Measurements from ENCODE around the gene SAXO1.
A peak's percentile ranks its signal among the peaks of the same experiment; 100 is the strongest.

SAXO1 gene

GRCh38 chr9:19049917-19050636 lies 17.1 kb upstream of the SAXO1 start:
- in situ Hi-C loops (cut with MboI; ENCODE audit: low sequenced_read_pairs, unreplicated experiment) = loop anchor here (10.0 to 25.0 kb wide), 3 partner anchors 125 to 1238 kb away; no protein-coding TSS in a partner anchor
- TF ChIP-seq, protein P1, sequence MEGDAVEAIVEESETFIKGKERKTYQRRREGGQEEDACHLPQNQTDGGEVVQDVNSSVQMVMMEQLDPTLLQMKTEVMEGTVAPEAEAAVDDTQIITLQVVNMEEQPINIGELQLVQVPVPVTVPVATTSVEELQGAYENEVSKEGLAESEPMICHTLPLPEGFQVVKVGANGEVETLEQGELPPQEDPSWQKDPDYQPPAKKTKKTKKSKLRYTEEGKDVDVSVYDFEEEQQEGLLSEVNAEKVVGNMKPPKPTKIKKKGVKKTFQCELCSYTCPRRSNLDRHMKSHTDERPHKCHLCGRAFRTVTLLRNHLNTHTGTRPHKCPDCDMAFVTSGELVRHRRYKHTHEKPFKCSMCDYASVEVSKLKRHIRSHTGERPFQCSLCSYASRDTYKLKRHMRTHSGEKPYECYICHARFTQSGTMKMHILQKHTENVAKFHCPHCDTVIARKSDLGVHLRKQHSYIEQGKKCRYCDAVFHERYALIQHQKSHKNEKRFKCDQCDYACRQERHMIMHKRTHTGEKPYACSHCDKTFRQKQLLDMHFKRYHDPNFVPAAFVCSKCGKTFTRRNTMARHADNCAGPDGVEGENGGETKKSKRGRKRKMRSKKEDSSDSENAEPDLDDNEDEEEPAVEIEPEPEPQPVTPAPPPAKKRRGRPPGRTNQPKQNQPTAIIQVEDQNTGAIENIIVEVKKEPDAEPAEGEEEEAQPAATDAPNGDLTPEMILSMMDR (IDR thresholded peaks at IDR 0.05; ENCODE audit: borderline replicate concordance, control extremely low read depth, extremely low read depth, insufficient read depth, missing control alignments) = no peak
- DNase-seq (ENCODE audit: low spot score) = no peak

DNA sequence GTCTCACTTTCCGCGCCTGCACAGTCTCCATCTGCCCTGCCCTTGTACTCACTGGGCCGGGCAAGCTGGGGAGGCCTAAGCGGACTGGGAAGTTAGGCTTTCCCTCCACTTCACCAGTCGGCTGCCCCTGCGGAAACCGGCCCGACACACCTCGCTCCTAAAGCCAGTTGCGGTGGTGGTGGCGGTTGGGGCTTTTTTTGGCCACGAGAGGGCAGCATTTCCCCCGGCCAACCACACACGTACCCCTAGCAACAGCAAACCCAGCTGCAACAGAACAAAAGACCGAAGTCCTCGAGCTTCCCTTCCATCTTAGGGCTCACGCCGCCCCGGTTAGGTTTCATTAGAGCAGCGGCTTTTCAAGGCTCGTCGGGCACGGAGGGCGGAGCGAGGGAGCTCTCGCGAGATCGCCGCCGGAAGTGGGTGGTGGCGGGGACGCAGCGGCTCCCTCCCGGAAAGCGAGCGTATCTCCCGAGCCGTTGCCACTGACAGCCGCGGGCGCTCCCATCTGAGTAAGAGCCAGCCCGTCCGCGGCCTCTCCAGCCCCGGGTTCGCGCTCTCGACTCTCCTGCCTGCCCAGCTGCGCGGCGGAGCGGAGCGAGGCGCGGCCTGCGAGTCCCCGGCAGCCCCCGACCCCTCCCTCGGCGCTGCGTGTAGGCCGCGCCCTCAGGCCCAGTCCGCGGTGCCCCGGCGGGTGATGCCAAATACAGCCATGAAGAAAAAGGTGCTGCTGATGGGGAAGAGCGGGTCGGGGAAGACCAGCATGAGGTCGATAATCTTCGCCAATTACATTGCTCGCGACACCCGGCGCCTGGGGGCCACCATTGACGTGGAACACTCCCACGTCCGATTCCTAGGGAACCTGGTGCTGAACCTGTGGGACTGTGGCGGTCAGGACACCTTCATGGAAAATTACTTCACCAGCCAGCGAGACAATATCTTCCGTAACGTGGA lies 16.2 kb upstream of the SAXO1 start, which contains the start of gene RRAGA:
Gene RRAGA, plus strand, starts transcription at position 462 of the 951 bp plus-strand sequence. Its CDS starts 233 bp downstream, at position 695.
- TF ChIP-seq, protein P1 (IDR thresholded peaks at IDR 0.05; ENCODE audit: borderline replicate concordance, control extremely low read depth, extremely low read depth, insufficient read depth, missing control alignments) = peak; percentile 73
- in situ Hi-C loops (cut with MboI; ENCODE audit: low sequenced_read_pairs, unreplicated experiment) = loop anchor here (25.0 kb wide), 1 partner anchor 1237 kb away; no protein-coding TSS in a partner anchor
- DNase-seq (ENCODE audit: low spot score) = peak; percentile 97

DNA sequence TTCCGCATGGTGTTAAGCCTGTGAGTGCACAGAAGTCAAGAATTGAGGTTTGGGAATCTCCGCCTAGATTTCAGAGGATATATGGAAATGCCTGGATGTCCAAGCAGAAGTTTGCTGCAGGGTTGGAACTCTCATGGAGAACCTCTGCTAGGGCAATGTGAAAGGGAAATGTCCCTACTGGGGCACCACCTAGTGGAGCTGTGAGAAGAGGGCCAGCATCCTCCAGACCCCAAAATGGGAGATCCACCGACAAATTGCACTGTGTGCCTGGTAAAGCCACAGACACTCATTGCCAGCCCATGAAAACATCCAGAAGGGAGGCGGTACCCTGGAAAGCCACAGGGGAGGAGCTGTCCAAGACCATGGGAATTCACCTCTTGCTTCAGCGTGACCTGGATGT lies 3.6 kb upstream of the SAXO1 start:
- no peak for DNase-seq (ENCODE audit: low spot score)
- TF ChIP-seq, protein P1 (IDR thresholded peaks at IDR 0.05; ENCODE audit: borderline replicate concordance, control extremely low read depth, extremely low read depth, insufficient read depth, missing control alignments) = no peak
- in situ Hi-C loops (cut with MboI; ENCODE audit: low sequenced_read_pairs, unreplicated experiment) = loop anchor here (25.0 kb wide), 1 partner anchor 1224 kb away; no protein-coding TSS in a partner anchor

GRCh38 chr9:19032406-19032805 lies 603 bp downstream of the SAXO1 start:
- in situ Hi-C loops (cut with MboI; ENCODE audit: low sequenced_read_pairs, unreplicated experiment) = loop anchor here (25.0 kb wide), 1 partner anchor 1220 kb away; no protein-coding TSS in a partner anchor
- TF ChIP-seq, protein P1 (IDR thresholded peaks at IDR 0.05; ENCODE audit: borderline replicate concordance, control extremely low read depth, extremely low read depth, insufficient read depth, missing control alignments) = no peak
- no peak for DNase-seq (ENCODE audit: low spot score)

GRCh38 chr9:19030899-19031298 lies 2.1 kb downstream of the SAXO1 start:
- DNase-seq (ENCODE audit: low spot score) = no peak
- TF ChIP-seq, protein P1 (IDR thresholded peaks at IDR 0.05; ENCODE audit: borderline replicate concordance, control extremely low read depth, extremely low read depth, insufficient read depth, missing control alignments) = no peak
- in situ Hi-C loops (cut with MboI; ENCODE audit: low sequenced_read_pairs, unreplicated experiment) = loop anchor here (25.0 kb wide), 1 partner anchor 1219 kb away; no protein-coding TSS in a partner anchor

DNA sequence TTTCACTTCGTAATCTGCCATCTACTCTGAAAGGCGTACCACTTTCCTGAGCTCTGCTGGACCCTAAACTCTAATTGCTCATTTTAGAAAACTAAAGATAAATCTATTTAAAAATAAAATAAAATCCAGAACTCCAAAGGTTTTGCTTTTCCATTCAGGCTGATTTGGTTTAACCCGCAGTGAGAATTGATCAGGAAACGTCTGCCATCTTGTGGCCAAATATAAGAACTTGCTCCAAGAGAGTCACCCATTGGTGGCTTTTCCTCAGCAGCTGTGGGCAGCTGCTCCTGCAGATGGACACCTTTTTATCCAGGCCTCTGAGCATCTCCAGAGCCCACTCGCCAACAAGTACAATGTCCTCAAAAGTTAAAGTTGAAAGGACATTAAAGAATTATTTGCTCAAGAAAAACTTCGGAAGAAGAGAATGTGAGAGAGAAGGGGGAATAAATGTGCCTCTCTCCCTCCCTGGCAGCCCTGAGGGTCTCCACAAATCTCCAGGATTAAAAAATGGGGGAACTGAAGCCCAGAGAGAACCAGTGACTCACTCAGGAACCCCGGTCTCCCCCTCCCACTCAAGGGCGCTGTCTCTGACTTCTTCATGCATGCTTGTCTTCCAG lies 4.1 kb downstream of the SAXO1 start:
- DNase-seq (ENCODE audit: low spot score) = peak; percentile 80
- in situ Hi-C loops (cut with MboI; ENCODE audit: low sequenced_read_pairs, unreplicated experiment) = loop anchor here (10.0 to 25.0 kb wide), 2 partner anchors 764 to 1217 kb away; no protein-coding TSS in a partner anchor
- TF ChIP-seq, protein P1 (IDR thresholded peaks at IDR 0.05; ENCODE audit: borderline replicate concordance, control extremely low read depth, extremely low read depth, insufficient read depth, missing control alignments) = peak; percentile 61

All from GM13976 (cell line).